Measurements from ENCODE around the gene CLCA4.

DNA sequence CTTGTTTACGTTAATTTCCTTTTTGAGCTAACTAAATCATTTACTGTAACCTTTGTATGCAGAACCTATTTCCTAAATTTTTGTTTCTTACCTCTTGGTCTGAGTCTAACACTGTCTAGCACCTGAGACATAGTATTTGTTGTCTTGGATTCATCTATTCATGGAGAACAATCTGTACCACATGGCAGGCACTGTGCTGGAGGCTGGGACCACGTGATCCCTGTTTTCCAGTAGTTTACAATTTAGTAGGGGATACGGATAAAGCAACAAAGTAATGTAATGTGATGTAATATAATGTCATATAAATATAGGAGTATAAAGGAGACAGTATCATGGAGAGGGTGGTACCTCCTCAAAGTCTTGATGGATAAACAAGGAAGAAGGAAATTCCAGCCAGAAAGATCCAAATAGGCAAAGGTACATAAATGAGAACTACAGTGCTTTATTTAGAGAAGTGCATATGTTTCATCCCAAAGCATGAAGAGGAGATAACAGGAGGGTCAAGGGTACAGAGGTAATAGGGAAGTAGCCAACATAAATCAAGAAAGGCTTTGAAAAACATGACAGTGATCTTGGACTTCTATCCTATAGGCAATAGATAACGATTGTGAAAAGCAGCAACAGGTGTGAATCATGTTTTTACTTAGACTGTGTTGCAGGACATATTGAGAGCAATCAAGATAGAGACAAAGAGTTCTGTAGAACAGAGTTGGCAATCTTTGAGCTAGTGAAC, 25.9 kb upstream of the CLCA4 start:
- TF ChIP-seq, protein P1, sequence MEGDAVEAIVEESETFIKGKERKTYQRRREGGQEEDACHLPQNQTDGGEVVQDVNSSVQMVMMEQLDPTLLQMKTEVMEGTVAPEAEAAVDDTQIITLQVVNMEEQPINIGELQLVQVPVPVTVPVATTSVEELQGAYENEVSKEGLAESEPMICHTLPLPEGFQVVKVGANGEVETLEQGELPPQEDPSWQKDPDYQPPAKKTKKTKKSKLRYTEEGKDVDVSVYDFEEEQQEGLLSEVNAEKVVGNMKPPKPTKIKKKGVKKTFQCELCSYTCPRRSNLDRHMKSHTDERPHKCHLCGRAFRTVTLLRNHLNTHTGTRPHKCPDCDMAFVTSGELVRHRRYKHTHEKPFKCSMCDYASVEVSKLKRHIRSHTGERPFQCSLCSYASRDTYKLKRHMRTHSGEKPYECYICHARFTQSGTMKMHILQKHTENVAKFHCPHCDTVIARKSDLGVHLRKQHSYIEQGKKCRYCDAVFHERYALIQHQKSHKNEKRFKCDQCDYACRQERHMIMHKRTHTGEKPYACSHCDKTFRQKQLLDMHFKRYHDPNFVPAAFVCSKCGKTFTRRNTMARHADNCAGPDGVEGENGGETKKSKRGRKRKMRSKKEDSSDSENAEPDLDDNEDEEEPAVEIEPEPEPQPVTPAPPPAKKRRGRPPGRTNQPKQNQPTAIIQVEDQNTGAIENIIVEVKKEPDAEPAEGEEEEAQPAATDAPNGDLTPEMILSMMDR (IDR thresholded peaks at IDR 0.05 in 8 of 11, conservative IDR thresholded peaks at IDR 0.05 in 3 of 11), result no peak
- TF ChIP-seq POLR2AphosphoS5 (IDR thresholded peaks at IDR 0.05) (no peak), POLR2A (IDR thresholded peaks at IDR 0.05) (no peak)

Measured in spleen (tissue), 7 donors.